ENCODE measurements around the gene TAAR6. TPM values are rescaled to one million over a fixed set of nuclear protein-coding genes. Genes with fewer than 3 reads are reported as not detected.

TAAR6 gene
- total and polyA plus RNA-seq, 9 of the 15 experiments (the other 6 are each of a cell fraction or from before 2014, with no cell fraction given) = not detected

DNA sequence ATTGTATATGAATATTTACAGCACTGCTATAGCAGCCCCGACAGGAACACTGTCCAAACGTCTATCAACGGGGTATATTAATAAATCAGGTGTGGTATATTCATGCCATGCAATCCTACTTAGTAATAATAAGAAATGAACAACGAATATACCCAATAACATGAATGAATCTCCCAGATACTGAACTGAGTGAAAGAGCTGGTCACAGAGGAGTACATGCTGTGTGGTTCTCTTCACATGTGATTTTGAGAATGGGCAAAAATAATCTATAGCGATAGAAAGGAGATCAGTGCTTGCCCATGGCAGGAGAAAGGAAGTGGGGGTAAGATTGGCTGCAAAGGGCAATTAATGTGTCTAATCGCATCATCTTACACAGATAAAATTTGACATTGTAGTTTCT is 3.7 kb upstream of the TAAR6 start:
- Histone ChIP-seq H3K4me2 (ENCODE audit: insufficient read depth, low read length) (no peak overlapping the region), H2AFZ (ENCODE audit: low read depth, low read length) (no peak overlapping the region), H3K79me2 (ENCODE audit: control insufficient read depth, insufficient read depth, low read length) (no peaks in the 10 kb centered on the region), H3K27me3 (ENCODE audit: control insufficient read depth in 2 of 2, insufficient read depth in 2 of 2, low read length in 2 of 2) (peaks cover 0 to 7% of the 10 kb centered on the region in 2 experiments; a peak in 2 of 5 replicates), H3K9me1 (ENCODE audit: control insufficient read depth, insufficient read depth, low read length) (no peaks in the 10 kb centered on the region), H3K9me3 (replicated peaks; ENCODE audit: control insufficient read depth, insufficient read depth, low read depth, low read length) (no peaks in the 10 kb centered on the region), H4K20me1 (replicated peaks; ENCODE audit: control insufficient read depth, insufficient read depth, low read length) (no peaks in the 10 kb centered on the region), H3K9ac (ENCODE audit: insufficient read depth in 1 of 2, low read depth in 2 of 2, low read length in 2 of 2) (no peak overlapping the region), H3K36me3 (ENCODE audit: control insufficient read depth, insufficient read depth, low read length) (no peaks in the 10 kb centered on the region), H3K4me1 (replicated peaks in 1 of 2; ENCODE audit: control insufficient read depth in 2 of 2, insufficient read depth in 2 of 2, low read length in 2 of 2) (no peaks in the 10 kb centered on the region), H3K27ac (ENCODE audit: extremely low read depth, low read depth, low read length) (no peak overlapping the region), H3K4me3 (no peak overlapping the region)
- CTCF ChIA-PET (ENCODE audit: low intra/inter-chr PET ratio) = no interaction called here
- 0% methylated on average over 6 of the region's 6 CpGs for WGBS (ENCODE audit: insufficient coverage, low coverage, missing lambda C conversion rate)
- no peak for DNase-seq (ENCODE audit: extremely low read depth in 1 of 4, low spot score in 3 of 4)
- intact Hi-C loops (cut with micrococcal nuclease) = no loop called here
- in situ Hi-C loops (cut with MboI) = no loop called here
- no TSS peak for BruUV-seq (replicated peaks)
- TF ChIP-seq SRSF7 (optimal IDR thresholded peaks at IDR 0.05; ENCODE audit: low read depth, low read length) (no peak), NUFIP1 (IDR thresholded peaks at IDR 0.05; ENCODE audit: partially characterized antibody) (no peak), DMBX1 (CRISPR knock-in tag; IDR thresholded peaks at IDR 0.05; ENCODE audit: borderline replicate concordance) (no peak), ZBED1 (IDR thresholded peaks at IDR 0.05) (no peak), POU5F1 (IDR thresholded peaks at IDR 0.05; ENCODE audit: borderline replicate concordance, low read depth, low read length, partially characterized antibody) (no peak), ZNF699 (CRISPR knock-in tag; IDR thresholded peaks at IDR 0.05; ENCODE audit: insufficient replicate concordance) (no peak), CHD2 (IDR thresholded peaks at IDR 0.05; ENCODE audit: low read depth, low read length) (no peak), ZNF133 (CRISPR knock-in tag; IDR thresholded peaks at IDR 0.05) (no peak), HCFC1 (IDR thresholded peaks at IDR 0.05; ENCODE audit: low read depth, low read length) (no peak), EWSR1 (IDR thresholded peaks at IDR 0.05; ENCODE audit: borderline replicate concordance, low read depth, partially characterized antibody) (no peak), ZNF274 (IDR thresholded peaks at IDR 0.05; ENCODE audit: borderline replicate concordance, low read depth, low read length) (no peak)
- TF ChIP-seq, protein P1, sequence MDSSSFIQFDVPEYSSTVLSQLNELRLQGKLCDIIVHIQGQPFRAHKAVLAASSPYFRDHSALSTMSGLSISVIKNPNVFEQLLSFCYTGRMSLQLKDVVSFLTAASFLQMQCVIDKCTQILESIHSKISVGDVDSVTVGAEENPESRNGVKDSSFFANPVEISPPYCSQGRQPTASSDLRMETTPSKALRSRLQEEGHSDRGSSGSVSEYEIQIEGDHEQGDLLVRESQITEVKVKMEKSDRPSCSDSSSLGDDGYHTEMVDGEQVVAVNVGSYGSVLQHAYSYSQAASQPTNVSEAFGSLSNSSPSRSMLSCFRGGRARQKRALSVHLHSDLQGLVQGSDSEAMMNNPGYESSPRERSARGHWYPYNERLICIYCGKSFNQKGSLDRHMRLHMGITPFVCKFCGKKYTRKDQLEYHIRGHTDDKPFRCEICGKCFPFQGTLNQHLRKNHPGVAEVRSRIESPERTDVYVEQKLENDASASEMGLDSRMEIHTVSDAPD (CRISPR knock-in tag; IDR thresholded peaks at IDR 0.05) = no peak
- TF ChIP-seq, protein P2, sequence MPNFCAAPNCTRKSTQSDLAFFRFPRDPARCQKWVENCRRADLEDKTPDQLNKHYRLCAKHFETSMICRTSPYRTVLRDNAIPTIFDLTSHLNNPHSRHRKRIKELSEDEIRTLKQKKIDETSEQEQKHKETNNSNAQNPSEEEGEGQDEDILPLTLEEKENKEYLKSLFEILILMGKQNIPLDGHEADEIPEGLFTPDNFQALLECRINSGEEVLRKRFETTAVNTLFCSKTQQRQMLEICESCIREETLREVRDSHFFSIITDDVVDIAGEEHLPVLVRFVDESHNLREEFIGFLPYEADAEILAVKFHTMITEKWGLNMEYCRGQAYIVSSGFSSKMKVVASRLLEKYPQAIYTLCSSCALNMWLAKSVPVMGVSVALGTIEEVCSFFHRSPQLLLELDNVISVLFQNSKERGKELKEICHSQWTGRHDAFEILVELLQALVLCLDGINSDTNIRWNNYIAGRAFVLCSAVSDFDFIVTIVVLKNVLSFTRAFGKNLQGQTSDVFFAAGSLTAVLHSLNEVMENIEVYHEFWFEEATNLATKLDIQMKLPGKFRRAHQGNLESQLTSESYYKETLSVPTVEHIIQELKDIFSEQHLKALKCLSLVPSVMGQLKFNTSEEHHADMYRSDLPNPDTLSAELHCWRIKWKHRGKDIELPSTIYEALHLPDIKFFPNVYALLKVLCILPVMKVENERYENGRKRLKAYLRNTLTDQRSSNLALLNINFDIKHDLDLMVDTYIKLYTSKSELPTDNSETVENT (CRISPR knock-in tag; IDR thresholded peaks at IDR 0.05) = no peak
- no peak for FAIRE-seq
- no peak for ATAC-seq
- POLR2A ChIA-PET = interaction anchor here (1.1 kb wide), 1 partner anchor 22 kb away, joined by 3 read pairs; no protein-coding TSS in a partner anchor
